GM21447 (cell line): ENCODE data around the gene CEP135.
"Not testable (repeated sequence)": the region's sequence is repeated elsewhere in the genome, so short reads cannot be mapped to it uniquely, and the experiment has no call there.

Experiments used
- ATAC-seq: cut with Tn5 transposase; IDR thresholded peaks from one replicate; pipeline ENCODE4 v1.9.1; 2021; ENCODE audit not compliant: unreplicated experiment

CEP135 gene

GRCh38 chr4:56067826-56068225 is 119.1 kb downstream of the CEP135 start:
- no peak for ATAC-seq

DNA sequence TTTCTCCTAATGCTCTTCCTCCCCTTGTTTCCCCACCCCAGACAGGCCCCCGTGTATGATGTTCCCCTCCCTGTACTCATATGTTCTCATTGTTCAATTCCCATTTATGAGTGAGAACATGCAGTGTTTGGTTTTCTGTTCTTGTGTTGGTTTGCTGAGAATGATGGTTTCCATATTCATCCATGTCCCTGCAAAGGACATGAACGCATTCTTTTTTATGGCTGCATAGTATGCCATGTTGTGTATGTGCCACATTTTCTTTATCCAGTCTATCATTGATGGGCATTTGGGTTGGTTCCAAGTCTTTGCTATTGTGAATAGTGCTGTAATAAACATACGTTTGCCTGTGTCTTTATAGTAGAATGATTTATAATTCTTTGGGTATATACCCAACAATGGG is 124.0 kb downstream of the CEP135 start:
- ATAC-seq = not testable (repeated sequence)

DNA sequence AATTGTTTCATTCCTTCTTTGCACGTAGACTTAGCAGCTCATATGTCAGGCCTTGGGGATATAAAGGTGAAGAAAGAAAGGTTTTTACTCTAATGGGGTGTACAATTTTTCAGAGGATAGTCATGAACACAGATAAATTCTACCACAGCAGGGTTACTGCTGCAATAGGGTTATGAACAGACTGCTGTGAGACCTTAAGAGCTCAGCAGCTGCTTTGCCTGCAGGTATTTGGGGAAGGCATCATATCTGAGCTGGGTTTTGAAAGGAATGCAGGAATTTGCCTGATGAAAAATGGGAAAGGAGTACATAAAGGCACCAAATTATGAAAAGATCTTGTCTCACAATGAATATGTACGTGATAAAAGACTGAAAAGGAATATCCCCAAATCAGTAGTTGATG is 128.9 kb downstream of the CEP135 start:
- no peak for ATAC-seq

- ATAC-seq = no peak
Observed at GRCh38 chr4:56078866-56079265, 130.1 kb downstream of the CEP135 start.

DNA sequence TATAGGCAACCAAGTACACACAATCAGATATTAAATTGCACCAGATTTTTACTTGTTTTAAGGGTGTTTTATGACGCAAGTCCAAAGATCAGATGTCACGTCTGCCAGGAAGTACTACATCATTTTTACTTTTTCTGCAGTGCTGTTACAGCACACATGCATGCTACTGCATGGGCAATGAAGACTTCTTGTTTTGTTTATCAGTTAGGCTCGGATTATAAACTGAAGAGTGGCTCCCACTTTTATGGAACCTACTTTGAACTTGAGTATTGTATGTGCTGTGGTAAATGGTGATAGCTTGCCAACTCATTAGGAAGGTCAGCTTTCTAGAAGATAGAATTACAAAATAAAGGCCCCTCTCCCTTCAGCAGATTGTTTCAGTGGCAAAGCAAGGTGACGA is 131.6 kb downstream of the CEP135 start:
- no peak for ATAC-seq

DNA sequence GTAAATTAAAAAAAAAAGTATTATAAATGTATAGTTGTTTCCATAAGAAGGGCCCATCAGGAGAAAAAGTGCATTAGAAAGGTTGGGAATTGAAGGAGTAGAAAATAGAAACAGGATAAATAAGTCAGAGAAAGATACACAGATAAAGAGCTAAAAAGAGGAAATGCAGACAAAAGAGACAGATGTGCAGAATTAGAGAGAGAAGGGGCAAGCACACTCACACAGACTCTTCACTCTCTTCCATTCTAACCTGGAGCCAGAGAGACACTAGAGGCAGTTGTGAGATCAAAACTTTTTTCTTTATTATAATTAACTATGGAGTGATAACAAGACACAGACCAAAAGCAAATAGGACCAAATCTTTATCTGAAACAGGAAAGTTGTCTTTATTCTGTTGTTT is 134.1 kb downstream of the CEP135 start:
- no peak for ATAC-seq
